GM21619 (cell line): ENCODE data around the gene GNAZ.
"Not testable (repeated sequence)": the region's sequence is repeated elsewhere in the genome, so short reads cannot be mapped to it uniquely, and the experiment has no call there.

Experiments used
- ATAC-seq: cut with Tn5 transposase; IDR thresholded peaks from one replicate; pipeline ENCODE4 v1.9.1; 2021; ENCODE audit not compliant: unreplicated experiment

The GNAZ gene

DNA sequence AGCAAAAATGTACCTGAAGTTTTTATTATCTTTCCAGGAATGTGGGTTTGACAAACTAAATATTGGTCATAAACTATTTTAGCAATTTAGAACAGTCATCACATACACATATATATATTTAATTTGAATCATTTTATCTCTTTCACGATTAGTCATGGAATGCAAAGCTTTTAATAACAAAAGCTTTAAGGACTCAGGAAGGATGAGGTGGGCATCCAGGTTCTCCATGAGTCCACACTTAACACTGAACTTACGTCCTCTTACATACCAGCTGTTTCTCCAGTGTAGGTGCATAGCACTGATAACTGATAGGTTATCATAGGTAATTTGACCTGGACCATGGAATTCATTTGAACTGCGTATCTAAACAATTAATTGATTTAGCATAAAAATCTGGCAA is 28.1 kb upstream of the GNAZ start:
- no peak for ATAC-seq

GRCh38 chr22:23044570-23044969 is 25.7 kb upstream of the GNAZ start:
- ATAC-seq: no peak

- no peak for ATAC-seq
Measured at GRCh38 chr22:23045461-23045860, 24.9 kb upstream of the GNAZ start.

- ATAC-seq: no peak
Measured at GRCh38 chr22:23047265-23047664, 23.1 kb upstream of the GNAZ start.

GRCh38 chr22:23047742-23048141 is 22.6 kb upstream of the GNAZ start:
- ATAC-seq: no peak

DNA sequence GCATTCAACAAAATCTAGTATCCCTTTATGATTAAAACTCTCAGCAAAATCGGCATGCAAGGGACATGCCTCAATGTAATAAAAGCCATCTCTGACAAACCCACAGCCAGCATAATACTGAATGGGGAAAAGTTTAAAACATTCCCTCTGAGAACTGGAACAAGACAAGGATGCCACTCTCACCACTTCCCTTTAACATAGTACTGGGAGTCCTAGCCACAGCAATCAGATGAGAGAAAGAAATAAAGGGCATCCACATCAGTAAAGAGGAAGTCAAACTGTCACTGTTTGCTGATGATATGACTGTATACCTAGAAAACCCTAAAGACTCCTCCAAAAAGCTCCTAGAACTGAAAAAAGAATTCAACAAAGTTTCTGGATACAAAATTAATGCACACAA is 19.8 kb upstream of the GNAZ start:
- ATAC-seq: not testable (repeated sequence)

DNA sequence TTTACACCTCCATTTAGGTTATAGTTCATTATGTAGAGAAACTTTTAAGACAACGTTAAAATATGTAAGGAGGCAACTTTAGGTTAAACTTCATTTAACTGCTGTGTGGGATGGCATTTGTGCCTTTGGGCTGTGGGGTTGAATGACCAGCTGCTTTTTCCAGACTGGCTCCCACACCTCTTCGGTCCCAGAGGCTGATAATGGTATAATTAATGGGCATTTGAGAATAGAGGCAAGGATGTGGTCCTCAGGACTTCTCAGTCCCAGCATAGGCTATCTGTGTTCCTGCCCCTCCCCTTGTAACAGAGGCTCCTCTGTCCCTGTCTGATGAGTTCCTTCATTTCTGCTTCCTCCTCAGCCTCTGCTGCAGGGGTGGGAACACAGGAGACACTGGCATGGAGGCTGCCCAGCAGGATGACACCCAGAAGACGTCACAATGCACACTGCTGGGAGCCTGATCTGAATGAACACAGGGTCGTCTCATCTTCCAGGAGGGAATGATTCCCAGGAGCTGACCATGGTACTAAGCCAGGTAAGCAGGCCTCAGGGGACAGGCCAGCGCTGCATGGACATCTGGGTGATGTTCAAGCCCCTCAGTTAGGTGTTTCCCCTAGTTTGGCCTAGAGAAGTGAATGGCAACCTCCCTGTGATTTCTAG is 17.1 kb upstream of the GNAZ start:
- no peak for ATAC-seq

- no peak for ATAC-seq
Measured at GRCh38 chr22:23053912-23054530, 16.3 kb upstream of the GNAZ start.

DNA sequence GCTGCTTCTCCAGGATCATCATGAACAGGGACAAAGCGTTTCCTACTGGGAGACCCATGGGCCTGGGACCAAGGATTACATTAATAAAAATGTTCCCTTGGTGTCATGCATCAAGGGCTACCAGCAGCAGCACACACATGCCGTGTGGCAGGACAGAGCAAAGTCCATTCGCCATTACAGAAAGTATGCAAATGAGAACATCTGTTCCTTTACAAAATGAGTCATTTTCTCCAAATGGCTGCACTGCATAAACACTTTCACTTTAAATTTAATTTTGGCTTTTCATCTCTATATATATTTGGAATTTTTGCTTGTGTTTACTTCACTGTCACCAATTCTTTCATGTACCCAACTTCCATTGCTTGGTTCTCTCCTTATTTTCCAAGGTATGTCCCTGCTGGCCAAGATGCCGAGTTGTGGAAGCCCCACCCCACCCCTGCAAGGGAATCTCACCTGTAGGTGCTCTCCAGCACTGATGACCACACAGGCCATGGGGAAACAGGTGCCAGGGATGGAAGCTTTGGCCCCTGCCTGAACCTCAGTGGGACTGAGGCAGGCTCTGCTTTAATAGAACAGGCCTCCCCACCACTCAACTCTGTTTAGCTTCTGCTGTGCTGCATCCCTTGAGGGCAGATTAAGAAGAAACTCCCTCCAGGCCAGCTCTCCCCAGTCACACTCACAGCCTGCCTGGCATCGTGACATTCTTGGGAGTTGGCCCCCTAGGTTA is 15.6 kb upstream of the GNAZ start:
- no peak for ATAC-seq

- ATAC-seq: no peak
Measured at GRCh38 chr22:23055449-23056179, 14.7 kb upstream of the GNAZ start.

GRCh38 chr22:23057331-23057730 is 13.0 kb upstream of the GNAZ start:
- no peak for ATAC-seq

- ATAC-seq: no peak
Measured at GRCh38 chr22:23058063-23058462, 12.3 kb upstream of the GNAZ start.

- ATAC-seq: no peak
Measured at GRCh38 chr22:23058481-23059283, 11.6 kb upstream of the GNAZ start.

- ATAC-seq: no peak
Measured at GRCh38 chr22:23059284-23059948, 10.9 kb upstream of the GNAZ start.

DNA sequence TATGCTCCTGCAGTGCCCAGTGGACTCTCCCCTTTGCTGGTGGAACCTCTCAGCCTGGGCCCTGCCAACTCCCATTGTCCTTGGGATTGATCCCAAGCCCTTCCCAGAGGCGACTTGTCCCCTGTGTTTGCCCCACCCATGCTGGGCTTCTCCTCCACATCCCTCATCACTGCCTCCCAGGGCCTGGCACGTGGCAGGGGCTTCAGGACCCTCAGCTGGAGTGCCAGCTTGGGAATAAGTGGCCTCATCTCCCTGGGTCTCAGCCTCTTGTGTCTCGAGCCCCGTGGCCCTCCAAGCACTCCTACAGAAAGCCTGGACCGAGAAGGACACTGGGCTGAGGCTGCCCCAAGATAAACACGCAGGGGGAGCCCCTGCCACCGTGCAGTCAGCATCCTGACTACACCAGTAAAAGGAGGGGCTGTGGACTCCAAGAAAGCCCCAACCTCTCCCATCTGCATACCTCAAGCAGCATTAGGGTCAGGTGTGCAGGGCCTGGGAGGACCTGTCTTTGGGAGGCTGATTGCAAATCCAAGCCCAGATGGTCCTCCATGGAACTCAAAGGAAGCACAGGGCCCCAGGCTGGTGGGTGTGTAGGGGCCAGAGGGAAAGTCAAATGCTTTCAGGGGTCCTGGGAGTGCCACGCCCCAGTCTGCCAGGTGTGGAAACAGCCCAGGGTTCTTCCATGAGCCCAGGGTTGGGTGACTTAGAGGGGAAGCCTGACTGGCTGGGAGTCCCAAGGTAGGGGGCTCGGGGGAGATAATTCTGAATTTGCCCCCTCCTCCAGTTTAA is 9.5 kb upstream of the GNAZ start:
- ATAC-seq: no peak

GRCh38 chr22:23061471-23062280 is 8.6 kb upstream of the GNAZ start:
- ATAC-seq: no peak

DNA sequence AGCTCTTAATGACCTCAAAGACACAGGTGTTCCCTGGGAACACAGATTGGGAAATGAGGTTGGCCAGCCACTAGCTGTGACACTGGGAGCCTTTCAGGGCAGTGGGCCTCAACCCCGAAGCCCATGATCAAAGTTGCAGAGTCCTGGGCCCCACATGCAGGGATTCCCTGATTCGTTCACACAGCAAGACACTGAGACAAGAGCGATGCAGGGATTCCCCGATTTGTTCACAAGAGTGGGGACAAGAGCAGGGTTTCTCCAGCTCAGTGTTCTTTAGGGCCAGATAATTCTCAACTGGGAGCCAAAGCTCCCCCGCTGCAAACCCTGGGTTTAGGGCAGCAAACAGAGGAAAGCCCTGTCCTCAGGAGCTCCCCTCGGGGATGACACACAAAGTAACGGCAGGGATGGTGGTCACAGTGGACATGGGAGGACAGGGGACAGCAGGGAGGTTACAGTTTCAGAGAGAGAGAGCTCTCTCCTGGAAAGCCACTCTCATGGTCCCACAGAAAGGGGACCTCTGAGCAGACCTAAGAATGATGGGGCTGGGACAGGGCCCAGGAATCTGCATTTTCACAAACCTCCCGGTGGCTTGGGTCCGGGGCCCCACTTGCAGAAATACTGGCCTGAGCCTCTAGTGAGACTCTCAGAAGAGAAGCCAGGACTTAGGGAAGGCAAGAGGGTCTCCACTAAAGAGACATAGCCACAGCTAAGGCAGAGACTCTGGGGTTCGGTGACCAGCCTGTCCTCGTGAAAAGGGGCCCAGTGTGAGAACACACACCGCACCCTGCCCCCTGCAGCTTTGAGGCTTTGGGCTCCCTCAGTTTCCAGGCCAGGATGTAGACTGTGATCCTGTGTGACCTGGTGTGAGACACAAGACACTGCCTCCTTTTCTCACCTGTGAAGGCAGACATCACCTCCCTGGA is 7.4 kb upstream of the GNAZ start:
- no peak for ATAC-seq
